Ovary (tissue), 9 donors: ENCODE measurements around the gene NCAPH2. TPM values are rescaled to one million over a fixed set of nuclear protein-coding genes. Genes with fewer than 3 reads are reported as not detected.

Source experiments
- DNase-seq, 5 donors: peaks; one replicate each; pipeline ENCODE4 v3.0.0-alpha.2; 2019 to 2020
- H3K27ac ChIP-seq, 2 donors: fragments of 200-600 bp; one replicate each; pipeline versions ENCODE4 v1.5.1 to v1.8.0; 2019 to 2022
- H3K27me3 ChIP-seq: fragments of 200-600 bp; one replicate; pipeline ENCODE4 v1.8.0; 2022
- H3K36me3 ChIP-seq: fragments of 200-600 bp; sonication (generic); one replicate; pipeline ENCODE4 v1.5.1; 2019
- H3K4me1 ChIP-seq: one replicate; pipeline ENCODE4 v1.8.1; 2013; ENCODE audit warnings: mild to moderate bottlenecking, moderate library complexity; ENCODE audit not compliant: insufficient read depth
- H3K4me3 ChIP-seq: fragments of 200-600 bp; sonication (generic); one replicate; pipeline ENCODE4 v1.5.1; 2017
- H3K9me3 ChIP-seq, 2 donors: fragments of 200-600 bp in 1 of 2; sonication (generic) in 1 of 2; one replicate each; pipeline versions ENCODE4 v1.5.1 to v1.8.1; 2013 to 2019; ENCODE audit warnings: mild to moderate bottlenecking in 1 of 2, moderate library complexity in 1 of 2
- CTCF ChIP-seq, 3 donors: fragments of 450-650 bp in 2 of 3; fragments of 200-600 bp in 1 of 3; IDR thresholded peaks; one replicate each; pipeline versions ENCODE4 v1.5.1 to v1.8.0; 2016 to 2022; ENCODE audit warnings: antibody characterized with exemption in 3 of 3, mild to moderate bottlenecking in 1 of 3
- EP300 ChIP-seq: sonication (generic); formaldehyde crosslinking; IDR thresholded peaks from one replicate; pipeline ENCODE4 v1.6.1; 2017; ENCODE audit warnings: antibody characterized with exemption
- POLR2A ChIP-seq: fragments of 450-650 bp; IDR thresholded peaks from one replicate; pipeline ENCODE4 v1.6.1; 2017; ENCODE audit warnings: antibody characterized with exemption, mild to moderate bottlenecking, moderate library complexity
- WGBS, 3 donors: extraction: QIAGEN DNeasy Blood & Tissue Kit in 1 of 3; methylation state at CpG; one replicate each; pipeline versions ENCODE4 v1.1.5 to v1.1.7; 2013 to 2017; 5-methylcytosine and 5-hydroxymethylcytosine counted together
- intact Hi-C, 4 donors: fragments of 100-400 bp; cut with DNase I; formaldehyde crosslinking; loops; one replicate each; pipeline versions ENCODE4 v1.11.0 to v1.15.1; 2022 to 2023
- polyA plus RNA-seq, 2 donors: library from polyadenylated mRNA; stranded (reverse); fragments of 200-250 nt in 1 of 2; fragments of 350-450 nt in 1 of 2; fragmentation: Illumina TruSeq in 1 of 2; extraction: RNeasy Lipid Tissue Mini Kit (QIAGEN cat#74804) in 1 of 2; gene quantifications; one replicate each; pipeline ENCODE4 v1.2.3, GENCODE V29; 2013 to 2014
- total RNA-seq, 7 donors: library from RNA; depleted of rRNA in 2 of 7; stranded (reverse); fragments of >200 nt in 2 of 7; fragmentation: NEBNext Ultra II Directional in 3 of 7; extraction: Animal tissue kit (Norgen Biotek cat#: 25700) in 3 of 7; gene quantifications; one replicate each; pipeline versions ENCODE4 v1.1.0 to v1.2.4, GENCODE V29; 2016 to 2023
- donor health status: DM: no; HTN: no; CAD: no; lungs with moderate emphysema.
- donor health status: DM: no; HTN: no; CAD: no.
- donor health status: Bipolar disorder and iron deficiency.
- donor health status: DM: yes; HTN: yes; CAD: no.
- donor health status: DM: no; HTN: no; CAD: no.
- donor health status: DM: yes; HTN: yes; CAD: no.

NCAPH2 gene
- total and polyA plus RNA-seq, 9 donors = 11.5 to 61.5 (median 49.0) TPM

- H3K9me3 ChIP-seq = no peaks in the 10 kb centered on the region
- H3K4me1 ChIP-seq = no peaks in the 10 kb centered on the region
- WGBS, 3 donors = 63 to 77% (median 68%) methylated on average over 27 of the region's 27 CpGs
- no peaks in the 10 kb centered on the region for H3K36me3 ChIP-seq
- no peak for DNase-seq
- H3K27ac ChIP-seq = no peak overlapping the region
- H3K4me3 ChIP-seq = no peak overlapping the region
- no peaks in the 10 kb centered on the region for H3K27me3 ChIP-seq
- intact Hi-C loops = no loop called here
- no peak for TF ChIP-seq EP300
- no peak for TF ChIP-seq POLR2A
- TF ChIP-seq CTCF (IDR thresholded peaks at IDR 0.05) = no peak
Measured at GRCh38 chr22:50490531-50491308, 17.3 kb upstream of the NCAPH2 start.

- intact Hi-C loops = no loop called here
- Histone ChIP-seq H3K36me3 (no peaks in the 10 kb centered on the region), H3K4me1 (no peaks in the 10 kb centered on the region), H3K4me3 (no peak overlapping the region), H3K9me3 (no peaks in the 10 kb centered on the region), H3K27ac (no peak overlapping the region), H3K27me3 (no peaks in the 10 kb centered on the region)
- no peak for DNase-seq
- TF ChIP-seq POLR2A (no peak), CTCF (IDR thresholded peaks at IDR 0.05) (no peak), EP300 (no peak)
- 84 to 87% (median 84%) methylated on average over 6 of the region's 6 CpGs for WGBS, 3 donors
Measured at GRCh38 chr22:50497093-50497492, 10.9 kb upstream of the NCAPH2 start.

- no peaks in the 10 kb centered on the region for H3K36me3 ChIP-seq
- peak in 1 of 3 donors; percentile 17 for TF ChIP-seq CTCF (IDR thresholded peaks at IDR 0.05)
- TF ChIP-seq EP300 = no peak
- no peaks in the 10 kb centered on the region for H3K9me3 ChIP-seq
- DNase-seq = peak in 2 of 5 donors; percentile 38 to 52
- no peak overlapping the region for H3K4me3 ChIP-seq
- no peaks in the 10 kb centered on the region for H3K4me1 ChIP-seq
- no peak overlapping the region for H3K27ac ChIP-seq
- intact Hi-C loops = no loop called here
- H3K27me3 ChIP-seq = no peaks in the 10 kb centered on the region
- 1 to 13% (median 3%) methylated on average over 13 of the region's 13 CpGs for WGBS, 3 donors
Measured at GRCh38 chr22:50498322-50498890, 9.6 kb upstream of the NCAPH2 start.

- H3K4me3 ChIP-seq = no peak overlapping the region
- no peak for DNase-seq
- intact Hi-C loops = loop anchor here in 1 of 4 donors (10.0 kb wide), 1 partner anchor 256 kb away; the partner anchor contains the start of gene TUBGCP6
- H3K27me3 ChIP-seq = no peaks in the 10 kb centered on the region
- H3K9me3 ChIP-seq = no peaks in the 10 kb centered on the region
- no peak overlapping the region for H3K27ac ChIP-seq
- no peak for TF ChIP-seq EP300
- TF ChIP-seq POLR2A = no peak
- no peak for TF ChIP-seq CTCF (IDR thresholded peaks at IDR 0.05)
- no peaks in the 10 kb centered on the region for H3K36me3 ChIP-seq
- no peaks in the 10 kb centered on the region for H3K4me1 ChIP-seq
- WGBS, 3 donors = 79 to 86% (median 85%) methylated on average over 12 of the region's 12 CpGs
Measured at GRCh38 chr22:50500452-50500851, 7.6 kb upstream of the NCAPH2 start.
